K562 (cell line): ENCODE data around the gene EXOC3. TPM values are rescaled to one million over a fixed set of nuclear protein-coding genes. Genes with fewer than 3 reads are reported as not detected.
"Not testable (repeated sequence)": the region's sequence is repeated elsewhere in the genome, so short reads cannot be mapped to it uniquely, and the experiment has no call there.

ENCODE experiments used
- CHD1 ChIP-seq: fragments of 200-600 bp; sonication (generic); IDR thresholded peaks from one replicate; pipeline ENCODE4 v1.6.1; 2012; ENCODE audit warnings: mild to moderate bottlenecking, moderate library complexity, low read length, inconsistent platforms
- EGR1 ChIP-seq: fragments of 450-650 bp; conservative IDR thresholded peaks from 2 replicates; pipeline ENCODE4 v1.6.1; 2017; ENCODE audit warnings: mild to moderate bottlenecking
- GTF2E2 ChIP-seq: fragments of 200-800 bp; sonication (Bioruptor generic); IDR thresholded peaks from 2 replicates; pipeline ENCODE4 v1.6.1; 2016; ENCODE audit warnings: missing genetic modification characterization, missing compliant biosample characterization
- HMGN3 ChIP-seq: IDR thresholded peaks from 2 replicates; pipeline ENCODE4 v1.6.1; 2011; ENCODE audit warnings: borderline replicate concordance, low read depth, mild to moderate bottlenecking, mixed read lengths, low read length; ENCODE audit not compliant: insufficient read length; ENCODE audit errors: extremely low read depth
- KAT7 ChIP-seq: sonication (generic); formaldehyde crosslinking; IDR thresholded peaks from 2 replicates; pipeline ENCODE4 v1.8.0; 2022; ENCODE audit warnings: missing genetic modification reagents, mild to moderate bottlenecking, borderline replicate concordance
- NR4A1 ChIP-seq, 2 experiments: fragments of 250-450 bp in 1 of 2; fragments of 450-650 bp in 1 of 2; sonication (Bioruptor Pico) in 1 of 2; IDR thresholded peaks; 2 replicates each; pipeline versions ENCODE4 v1.4.0 to v1.6.1; 2016 to 2020; ENCODE audit warnings: mild to moderate bottlenecking in 2 of 2, missing compliant biosample characterization in 1 of 2, missing genetic modification characterization in 1 of 2, moderate library complexity in 1 of 2
- PCBP1 ChIP-seq: fragments of 200-400 bp; formaldehyde crosslinking; IDR thresholded peaks from 2 replicates; pipeline ENCODE4 v1.6.1; 2018; ENCODE audit warnings: mild to moderate bottlenecking, low read depth, low read length; ENCODE audit not compliant: poor library complexity, severe bottlenecking
- PHF8 ChIP-seq: fragments of 200-600 bp; sonication (generic); IDR thresholded peaks from 2 replicates; pipeline ENCODE4 v1.6.1; 2012; ENCODE audit warnings: mixed run types, mild to moderate bottlenecking, inconsistent platforms, low read length, moderate library complexity, borderline replicate concordance
- SAP30 ChIP-seq: fragments of 200-600 bp; sonication (generic); IDR thresholded peaks from 2 replicates; pipeline ENCODE4 v1.6.1; 2012; ENCODE audit warnings: borderline replicate concordance, low read depth, mild to moderate bottlenecking, moderate library complexity, low read length, control low read depth, inconsistent platforms; ENCODE audit not compliant: insufficient read depth, poor library complexity, severe bottlenecking
- SP1 ChIP-seq: sonication (generic); formaldehyde crosslinking; IDR thresholded peaks from 2 replicates; pipeline ENCODE4 v1.8.1; 2022; ENCODE audit warnings: mild to moderate bottlenecking, missing genetic modification reagents
- SRF ChIP-seq, 2 experiments: fragments of 250-450, 450-650 bp in 1 of 2; sonication (Bioruptor Pico) in 1 of 2; sonication (generic) in 1 of 2; formaldehyde crosslinking; IDR thresholded peaks; 2 replicates each; pipeline versions ENCODE4 v1.5.0 to v1.5.1; 2020 to 2022; ENCODE audit warnings: mild to moderate bottlenecking in 1 of 2, missing genetic modification reagents in 1 of 2
- TAF1 ChIP-seq: IDR thresholded peaks from 2 replicates; pipeline ENCODE4 v1.6.1; 2011; ENCODE audit warnings: mild to moderate bottlenecking, low read length, moderate library complexity; ENCODE audit not compliant: insufficient read depth, control insufficient read depth, severe bottlenecking; ENCODE audit errors: extremely low read depth
- ZBTB17 ChIP-seq: fragments of 450-650 bp; formaldehyde crosslinking; IDR thresholded peaks from 2 replicates; pipeline ENCODE4 v1.4.0; 2020; ENCODE audit warnings: mild to moderate bottlenecking
- ZFX ChIP-seq: sonication (generic); formaldehyde crosslinking; IDR thresholded peaks from 2 replicates; pipeline ENCODE4 v1.8.0; 2022; ENCODE audit warnings: mild to moderate bottlenecking, missing genetic modification reagents, moderate library complexity
- ZKSCAN1 ChIP-seq: fragments of 150-350 bp; IDR thresholded peaks from 2 replicates; pipeline ENCODE4 v1.6.1; 2016; ENCODE audit warnings: low read depth, low read length
- ZNF282 ChIP-seq: sonication (generic); formaldehyde crosslinking; IDR thresholded peaks from 2 replicates; pipeline ENCODE4 v1.8.1; 2023; ENCODE audit warnings: missing genetic modification reagents
- ZNF583 ChIP-seq: fragments of 250-450 bp; sonication (Bioruptor Pico); IDR thresholded peaks from 2 replicates; pipeline ENCODE4 v1.4.0; 2020
- ZNF589 ChIP-seq: fragments of 200-800 bp; sonication (Bioruptor generic); IDR thresholded peaks from 2 replicates; pipeline ENCODE4 v1.6.1; 2016; ENCODE audit warnings: low read depth, missing genetic modification characterization, missing compliant biosample characterization
- polyA plus RNA-seq, 8 experiments: library from polyadenylated mRNA; depleted of rRNA in 4 of 8; stranded (reverse) in 5 of 8; unstranded in 3 of 8; fragments of >200 nt; fragmentation: Nextera tagmentation in 2 of 8; fragmentation: Illumina TruSeq in 1 of 8; extraction: Ambion mirVana in 2 of 8; extraction: Trizol in 1 of 8; gene quantifications; 2 replicates each; pipeline versions ENCODE4 v1.2.1 to v1.2.3, GENCODE V29; 2011 to 2014; ENCODE audit warnings: inconsistent platforms in 1 of 8, missing spikeins in 1 of 8
- total RNA-seq, 7 experiments: library from RNA; depleted of rRNA in 6 of 7; stranded (reverse); fragments of >200 nt in 6 of 7; fragmentation: Illumina TruSeq in 2 of 7; extraction: Trizol in 2 of 7; gene quantifications; 2 replicates each; pipeline versions ENCODE4 v1.2.1 to v1.2.3, GENCODE V29; 2011 to 2021; ENCODE audit warnings: low replicate concordance in 1 of 7
- TF ChIP-seq, protein P1 (sequence below): fragments of 200-800 bp; sonication (Bioruptor generic); IDR thresholded peaks from 2 replicates; pipeline ENCODE4 v1.6.1; 2017; ENCODE audit warnings: missing genetic modification characterization, missing compliant biosample characterization
- TF ChIP-seq, protein P2 (sequence below): fragments of 450-650 bp; formaldehyde crosslinking; IDR thresholded peaks from 2 replicates; pipeline ENCODE4 v1.4.0; 2020; ENCODE audit warnings: mild to moderate bottlenecking, moderate library complexity
- TF ChIP-seq, protein P3 (sequence below), 2 experiments: fragments of 250-450 bp in 1 of 2; fragments of 450-650 bp in 1 of 2; sonication (Bioruptor Pico) in 1 of 2; IDR thresholded peaks; 2 replicates each; pipeline versions ENCODE4 v1.6.1 to v1.8.0; 2016 to 2021; ENCODE audit warnings: mild to moderate bottlenecking in 2 of 2, moderate library complexity in 2 of 2, missing compliant biosample characterization in 1 of 2, missing genetic modification characterization in 1 of 2

The EXOC3 gene
- total and polyA plus RNA-seq, 9 of the 15 experiments (the other 6 are each of a cell fraction or from before 2014, with no cell fraction given): 1.4 to 41.9 (median 22.4) TPM

DNA sequence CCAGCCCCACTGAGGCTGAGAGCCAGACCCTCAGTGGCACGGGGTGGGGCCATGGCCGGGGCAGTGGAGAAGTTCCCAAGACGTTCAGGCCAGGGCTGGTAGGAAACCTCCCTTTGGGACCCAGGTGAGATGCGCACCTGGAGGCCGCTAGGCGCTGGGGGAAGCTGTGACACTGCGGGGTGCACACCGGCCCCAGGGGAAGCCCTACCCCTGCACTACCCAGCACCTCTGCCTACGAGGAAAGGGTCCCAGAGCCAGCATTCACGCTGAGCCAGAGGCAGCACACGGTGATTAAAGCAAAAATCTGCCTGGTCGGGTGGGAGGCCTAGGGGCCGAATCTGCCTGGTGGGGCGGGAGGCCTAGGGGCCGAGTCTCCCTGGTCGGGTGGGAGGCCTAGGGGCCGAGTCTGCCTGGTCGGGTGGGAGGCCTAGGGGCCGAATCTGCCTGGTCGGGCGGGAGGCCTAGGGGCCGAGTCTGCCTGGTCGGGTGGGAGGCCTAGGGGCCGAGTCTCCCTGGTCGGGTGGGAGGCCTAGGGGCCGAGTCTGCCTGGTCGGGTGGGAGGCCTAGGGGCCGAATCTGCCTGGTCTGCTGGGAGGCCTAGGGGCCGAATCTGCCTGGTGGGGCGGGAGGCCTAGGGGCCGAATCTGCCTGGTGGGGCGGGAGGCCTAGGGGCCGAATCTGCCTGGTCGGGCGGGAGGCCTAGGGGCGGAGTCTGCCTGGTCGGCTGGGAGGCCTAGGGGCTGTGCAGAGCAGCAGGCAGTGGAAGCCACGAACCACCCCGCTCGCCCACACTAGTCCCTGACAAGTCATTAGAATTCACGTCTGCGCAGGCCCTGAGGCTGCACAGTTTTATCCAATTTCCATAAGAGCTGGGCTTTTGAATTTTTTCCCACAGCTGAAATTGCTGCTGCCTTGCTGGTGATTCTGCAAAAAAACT lies 27.7 kb upstream of the EXOC3 start (continued):
- TF ChIP-seq, protein P1, sequence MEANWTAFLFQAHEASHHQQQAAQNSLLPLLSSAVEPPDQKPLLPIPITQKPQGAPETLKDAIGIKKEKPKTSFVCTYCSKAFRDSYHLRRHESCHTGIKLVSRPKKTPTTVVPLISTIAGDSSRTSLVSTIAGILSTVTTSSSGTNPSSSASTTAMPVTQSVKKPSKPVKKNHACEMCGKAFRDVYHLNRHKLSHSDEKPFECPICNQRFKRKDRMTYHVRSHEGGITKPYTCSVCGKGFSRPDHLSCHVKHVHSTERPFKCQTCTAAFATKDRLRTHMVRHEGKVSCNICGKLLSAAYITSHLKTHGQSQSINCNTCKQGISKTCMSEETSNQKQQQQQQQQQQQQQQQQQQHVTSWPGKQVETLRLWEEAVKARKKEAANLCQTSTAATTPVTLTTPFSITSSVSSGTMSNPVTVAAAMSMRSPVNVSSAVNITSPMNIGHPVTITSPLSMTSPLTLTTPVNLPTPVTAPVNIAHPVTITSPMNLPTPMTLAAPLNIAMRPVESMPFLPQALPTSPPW (CRISPR knock-in tag): peak; percentile 83
- peak; percentile 51; the same call in 1 of the 2 replicates for TF ChIP-seq ZNF589
- peak; percentile 59; the same call in 1 of the 2 replicates for TF ChIP-seq ZNF282
- TF ChIP-seq SAP30: peak; percentile 21
- peak; percentile 66 for TF ChIP-seq PHF8
- TF ChIP-seq NR4A1 (CRISPR knock-in tag; IDR thresholded peaks at IDR 0.05): peak; percentile 81; the same call in 1 of the 2 replicates
- TF ChIP-seq NR4A1 (tag; IDR thresholded peaks at IDR 0.05): not testable (repeated sequence)
- TF ChIP-seq ZNF583 (CRISPR knock-in tag): 0 out of 2 replicates have a peak, but pooled peaks have one; percentile 41
- TF ChIP-seq, protein P2, sequence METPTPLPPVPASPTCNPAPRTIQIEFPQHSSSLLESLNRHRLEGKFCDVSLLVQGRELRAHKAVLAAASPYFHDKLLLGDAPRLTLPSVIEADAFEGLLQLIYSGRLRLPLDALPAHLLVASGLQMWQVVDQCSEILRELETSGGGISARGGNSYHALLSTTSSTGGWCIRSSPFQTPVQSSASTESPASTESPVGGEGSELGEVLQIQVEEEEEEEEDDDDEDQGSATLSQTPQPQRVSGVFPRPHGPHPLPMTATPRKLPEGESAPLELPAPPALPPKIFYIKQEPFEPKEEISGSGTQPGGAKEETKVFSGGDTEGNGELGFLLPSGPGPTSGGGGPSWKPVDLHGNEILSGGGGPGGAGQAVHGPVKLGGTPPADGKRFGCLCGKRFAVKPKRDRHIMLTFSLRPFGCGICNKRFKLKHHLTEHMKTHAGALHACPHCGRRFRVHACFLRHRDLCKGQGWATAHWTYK (CRISPR knock-in tag): 0 out of 2 replicates have a peak, but pooled peaks have one; percentile 30
- TF ChIP-seq SP1: peak; percentile 49; the same call in 1 of the 2 replicates
- TF ChIP-seq ZBTB17 (CRISPR knock-in tag): peak; percentile 60; the same call in 1 of the 2 replicates
- TF ChIP-seq PCBP1: peak; percentile 24
- peak; percentile 58 for TF ChIP-seq CHD1
- peak; percentile 58 for TF ChIP-seq HMGN3
- TF ChIP-seq KAT7 (CRISPR knock-in tag): 0 out of 2 replicates have a peak, but pooled peaks have one; percentile 27
- peak in 1 of 2 experiments; percentile 48; a peak in 1 of 4 replicates for TF ChIP-seq SRF (CRISPR knock-in tag; IDR thresholded peaks at IDR 0.05)
- TF ChIP-seq ZKSCAN1: peak; percentile 71
- TF ChIP-seq EGR1: peak; percentile 48
- peak; percentile 25 for TF ChIP-seq TAF1
- peak; percentile 75; the same call in 1 of the 2 replicates for TF ChIP-seq GTF2E2 (tag)
- TF ChIP-seq, protein P3, sequence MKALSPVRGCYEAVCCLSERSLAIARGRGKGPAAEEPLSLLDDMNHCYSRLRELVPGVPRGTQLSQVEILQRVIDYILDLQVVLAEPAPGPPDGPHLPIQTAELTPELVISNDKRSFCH (CRISPR knock-in tag; IDR thresholded peaks at IDR 0.05): not testable (repeated sequence)
- TF ChIP-seq, protein P3 (tag; IDR thresholded peaks at IDR 0.05): peak; percentile 43; the same call in 1 of the 2 replicates
- peak; percentile 98 for TF ChIP-seq ZFX (CRISPR knock-in tag)
- TF ChIP-seq, all 486 proteins: peak for 33; not testable (repeated sequence) for 453
